Lung (tissue), 12 donors: ENCODE measurements around the gene NTNG2. TPM values are rescaled to one million over a fixed set of nuclear protein-coding genes. Genes with fewer than 3 reads are reported as not detected.

ENCODE experiments used
- ATAC-seq: fragments of 200-7000 bp; cut with Tn5 transposase; one replicate; pipeline ENCODE4 v1.9.1; 2020; ENCODE audit warnings: moderate number of reproducible peaks; ENCODE audit not compliant: insufficient read depth, low FRiP score
- DNase-seq, 3 donors: peaks; one replicate each; pipeline ENCODE4 v3.0.0-alpha.2; 2013 to 2017
- H3K27ac ChIP-seq, 2 donors: one replicate each; pipeline ENCODE4 v1.5.1; 2013; ENCODE audit warnings: mild to moderate bottlenecking in 2 of 2, moderate library complexity in 2 of 2, control low read depth in 1 of 2, inconsistent platforms in 1 of 2, low read depth in 1 of 2, low read length in 1 of 2
- H3K27me3 ChIP-seq, 3 donors: one replicate each; pipeline ENCODE4 v1.5.1; 2013; ENCODE audit warnings: low read length in 2 of 3; ENCODE audit not compliant: control insufficient read depth in 3 of 3, insufficient read depth in 3 of 3
- H3K36me3 ChIP-seq, 4 donors: one replicate each; pipeline ENCODE4 v1.5.1; 2013; ENCODE audit warnings: low read length in 4 of 4, mild to moderate bottlenecking in 1 of 4, moderate library complexity in 1 of 4; ENCODE audit not compliant: control insufficient read depth in 4 of 4, insufficient read depth in 4 of 4
- H3K4me1 ChIP-seq, 5 donors: one replicate each; pipeline ENCODE4 v1.5.1; 2013; ENCODE audit warnings: low read length in 5 of 5, mild to moderate bottlenecking in 2 of 5, moderate library complexity in 1 of 5; ENCODE audit not compliant: control insufficient read depth in 5 of 5, insufficient read depth in 5 of 5
- H3K4me3 ChIP-seq: one replicate; pipeline ENCODE4 v1.5.1; 2013; ENCODE audit warnings: mild to moderate bottlenecking, control low read depth, moderate library complexity
- H3K9ac ChIP-seq, 2 donors: one replicate each; pipeline ENCODE4 v1.5.1; 2013; ENCODE audit warnings: low read length in 2 of 2, control low read depth in 1 of 2; ENCODE audit not compliant: insufficient read depth in 1 of 2
- H3K9me3 ChIP-seq, 4 donors: one replicate each; pipeline ENCODE4 v1.5.1; 2013; ENCODE audit warnings: low read length in 3 of 4, mild to moderate bottlenecking in 1 of 4, moderate library complexity in 1 of 4; ENCODE audit not compliant: control insufficient read depth in 4 of 4, insufficient read depth in 3 of 4
- WGBS, 2 donors: extraction: QIAGEN DNeasy Blood & Tissue Kit; methylation state at CpG; one replicate each; pipeline ENCODE4 v1.1.7; 2013; 5-methylcytosine and 5-hydroxymethylcytosine counted together
- polyA plus RNA-seq, 2 donors: library from polyadenylated mRNA; stranded (reverse); fragments of 200-250 nt; gene quantifications; one replicate each; pipeline ENCODE4 v1.2.1, GENCODE V29; 2013
- total RNA-seq, 2 donors: library from RNA; depleted of rRNA in 1 of 2; stranded (reverse); fragments of >200 nt in 1 of 2; gene quantifications; one replicate each; pipeline ENCODE4 v1.2.1, GENCODE V29; 2014 to 2021
- TF ChIP-seq, protein P1 (sequence below): IDR thresholded peaks from 2 replicates; pipeline ENCODE4 v1.5.1; 2012; ENCODE audit warnings: mild to moderate bottlenecking; ENCODE audit errors: control extremely low read depth, extremely low read depth
- donor health status: control.
- donor health status: control.
- donor health status: Bipolar disorder and iron deficiency.
- donor health status: healthy.
- donor health status: DM: yes; HTN: yes; CAD: no.

The NTNG2 gene
- total and polyA plus RNA-seq, 4 donors = 2.2 to 4.4 (median 2.5) TPM

- TF ChIP-seq, protein P1, sequence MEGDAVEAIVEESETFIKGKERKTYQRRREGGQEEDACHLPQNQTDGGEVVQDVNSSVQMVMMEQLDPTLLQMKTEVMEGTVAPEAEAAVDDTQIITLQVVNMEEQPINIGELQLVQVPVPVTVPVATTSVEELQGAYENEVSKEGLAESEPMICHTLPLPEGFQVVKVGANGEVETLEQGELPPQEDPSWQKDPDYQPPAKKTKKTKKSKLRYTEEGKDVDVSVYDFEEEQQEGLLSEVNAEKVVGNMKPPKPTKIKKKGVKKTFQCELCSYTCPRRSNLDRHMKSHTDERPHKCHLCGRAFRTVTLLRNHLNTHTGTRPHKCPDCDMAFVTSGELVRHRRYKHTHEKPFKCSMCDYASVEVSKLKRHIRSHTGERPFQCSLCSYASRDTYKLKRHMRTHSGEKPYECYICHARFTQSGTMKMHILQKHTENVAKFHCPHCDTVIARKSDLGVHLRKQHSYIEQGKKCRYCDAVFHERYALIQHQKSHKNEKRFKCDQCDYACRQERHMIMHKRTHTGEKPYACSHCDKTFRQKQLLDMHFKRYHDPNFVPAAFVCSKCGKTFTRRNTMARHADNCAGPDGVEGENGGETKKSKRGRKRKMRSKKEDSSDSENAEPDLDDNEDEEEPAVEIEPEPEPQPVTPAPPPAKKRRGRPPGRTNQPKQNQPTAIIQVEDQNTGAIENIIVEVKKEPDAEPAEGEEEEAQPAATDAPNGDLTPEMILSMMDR = no peak
- peaks cover 0 to 4% (median 0%) of the 10 kb centered on the region in 3 donors for H3K27me3 ChIP-seq
- no peaks in the 10 kb centered on the region for H3K9me3 ChIP-seq
- peaks cover 0 to 5% (median 0%) of the 10 kb centered on the region in 5 donors for H3K4me1 ChIP-seq
- 72 to 80% methylated on average over 8 of the region's 8 CpGs for WGBS, 2 donors
- no peak overlapping the region for H3K9ac ChIP-seq
- DNase-seq (no peak), ATAC-seq (no peak)
- H3K4me3 ChIP-seq = no peak overlapping the region
- no peaks in the 10 kb centered on the region for H3K36me3 ChIP-seq
- peak overlapping the region in 1 of 2 donors; percentile 30 for H3K27ac ChIP-seq
Measured at GRCh38 chr9:132218208-132218607, 56.4 kb downstream of the NTNG2 start.

GRCh38 chr9:132221941-132222340 is 60.1 kb downstream of the NTNG2 start:
- Histone ChIP-seq H3K27ac (no peak overlapping the region), H3K36me3 (no peaks in the 10 kb centered on the region), H3K4me3 (no peak overlapping the region), H3K9ac (no peak overlapping the region), H3K9me3 (no peaks in the 10 kb centered on the region), H3K27me3 (peaks cover 0 to 5% (median 4%) of the 10 kb centered on the region in 3 donors), H3K4me1 (peaks cover 0 to 3% (median 0%) of the 10 kb centered on the region in 5 donors)
- DNase-seq (no peak), ATAC-seq (no peak)
- TF ChIP-seq, protein P1 = no peak
- 93 to 96% methylated on average over 6 of the region's 6 CpGs for WGBS, 2 donors

GRCh38 chr9:132224645-132225044 is 62.8 kb downstream of the NTNG2 start:
- H3K27ac ChIP-seq = no peak overlapping the region
- no peak overlapping the region for H3K4me3 ChIP-seq
- H3K27me3 ChIP-seq = peaks cover 0 to 7% (median 4%) of the 10 kb centered on the region in 3 donors
- peaks cover 0 to 2% (median 0%) of the 10 kb centered on the region in 4 donors for H3K9me3 ChIP-seq
- 85 to 90% methylated on average over 3 of the region's 3 CpGs for WGBS, 2 donors
- ATAC-seq (no peak), DNase-seq (no peak)
- TF ChIP-seq, protein P1 = no peak
- no peak overlapping the region for H3K9ac ChIP-seq
- no peaks in the 10 kb centered on the region for H3K36me3 ChIP-seq
- H3K4me1 ChIP-seq = peaks cover 0 to 3% (median 0%) of the 10 kb centered on the region in 5 donors
